Liver (tissue), 9 donors: Measurements from ENCODE around the gene ARHGEF7. TPM values are rescaled to one million over a fixed set of nuclear protein-coding genes. Genes with fewer than 3 reads are reported as not detected.

Source experiments
- DNase-seq: peaks from one replicate; pipeline ENCODE4 v3.0.0-alpha.2; 2017; ENCODE audit warnings: low spot score
- H3K27ac ChIP-seq, 2 donors: one replicate each; pipeline ENCODE4 v1.7.0; 2013; ENCODE audit warnings: inconsistent platforms in 2 of 2, low read length in 2 of 2, control low read depth in 1 of 2, low read depth in 1 of 2, mild to moderate bottlenecking in 1 of 2
- H3K27me3 ChIP-seq, 4 donors: one replicate each; pipeline versions ENCODE4 v1.6.1 to v1.7.0; 2013; ENCODE audit warnings: low read length in 3 of 4, inconsistent platforms in 1 of 4, mild to moderate bottlenecking in 1 of 4, moderate library complexity in 1 of 4; ENCODE audit not compliant: control insufficient read depth in 4 of 4, insufficient read depth in 4 of 4
- H3K36me3 ChIP-seq, 4 donors: one replicate each; pipeline versions ENCODE4 v1.6.1 to v1.7.0; 2013; ENCODE audit warnings: low read length in 3 of 4, mild to moderate bottlenecking in 3 of 4, low read depth in 1 of 4, moderate library complexity in 1 of 4; ENCODE audit not compliant: control insufficient read depth in 4 of 4, insufficient read depth in 3 of 4
- H3K4me1 ChIP-seq, 4 donors: one replicate each; pipeline versions ENCODE4 v1.6.1 to v1.7.0; 2013; ENCODE audit warnings: low read length in 3 of 4, mild to moderate bottlenecking in 3 of 4, moderate library complexity in 1 of 4; ENCODE audit not compliant: control insufficient read depth in 4 of 4, insufficient read depth in 4 of 4
- H3K4me3 ChIP-seq, 3 donors: one replicate each; pipeline versions ENCODE4 v1.6.1 to v1.7.0; 2013; ENCODE audit warnings: low read length in 3 of 3, control low read depth in 1 of 3, low read depth in 1 of 3, mild to moderate bottlenecking in 1 of 3
- H3K9ac ChIP-seq, 2 donors: one replicate each; pipeline ENCODE4 v1.7.0; 2013; ENCODE audit warnings: low read length in 2 of 2, mild to moderate bottlenecking in 2 of 2, moderate library complexity in 2 of 2, control low read depth in 1 of 2, low read depth in 1 of 2
- H3K9me3 ChIP-seq, 4 donors: one replicate each; pipeline versions ENCODE4 v1.6.1 to v1.7.0; 2013; ENCODE audit warnings: low read length in 3 of 4; ENCODE audit not compliant: control insufficient read depth in 4 of 4
- ATF3 ChIP-seq: IDR thresholded peaks from 2 replicates; pipeline ENCODE4 v1.6.1; 2016; ENCODE audit warnings: antibody characterized with exemption
- EGR1 ChIP-seq, 2 donors: IDR thresholded peaks; 2 replicates each; pipeline ENCODE4 v1.6.1; 2016 to 2018; ENCODE audit warnings: antibody characterized with exemption in 2 of 2, low read depth in 2 of 2
- FOXA1 ChIP-seq: IDR thresholded peaks from 2 replicates; pipeline ENCODE4 v1.6.1; 2016; ENCODE audit warnings: antibody characterized with exemption
- FOXA2 ChIP-seq: IDR thresholded peaks from 2 replicates; pipeline ENCODE4 v1.6.1; 2016; ENCODE audit warnings: antibody characterized with exemption
- GABPA ChIP-seq, 2 donors: IDR thresholded peaks in 1 of 2; conservative IDR thresholded peaks in 1 of 2; 2 replicates each; pipeline ENCODE4 v1.6.1; 2016; ENCODE audit warnings: antibody characterized with exemption in 2 of 2, mild to moderate bottlenecking in 1 of 2, moderate library complexity in 1 of 2
- HNF4A ChIP-seq, 2 donors: conservative IDR thresholded peaks; 2 replicates each; pipeline ENCODE4 v1.6.1; 2016; ENCODE audit warnings: antibody characterized with exemption in 2 of 2, mild to moderate bottlenecking in 2 of 2
- HNF4G ChIP-seq: IDR thresholded peaks from 2 replicates; pipeline ENCODE4 v1.6.1; 2016; ENCODE audit warnings: antibody characterized with exemption
- JUND ChIP-seq, 2 donors: IDR thresholded peaks; 2 replicates each; pipeline ENCODE4 v1.6.1; 2016; ENCODE audit warnings: antibody characterized with exemption in 2 of 2
- NR2F2 ChIP-seq: IDR thresholded peaks from 2 replicates; pipeline ENCODE4 v1.6.1; 2016; ENCODE audit warnings: antibody characterized with exemption
- RAD21 ChIP-seq, 2 donors: IDR thresholded peaks; 2 replicates each; pipeline ENCODE4 v1.6.1; 2016; ENCODE audit warnings: antibody characterized with exemption in 2 of 2, mild to moderate bottlenecking in 2 of 2
- REST ChIP-seq: IDR thresholded peaks from 2 replicates; pipeline ENCODE4 v1.6.1; 2016; ENCODE audit warnings: antibody characterized with exemption, mild to moderate bottlenecking
- RXRA ChIP-seq, 2 donors: IDR thresholded peaks; 2 replicates each; pipeline ENCODE4 v1.6.1; 2017 to 2018; ENCODE audit warnings: antibody characterized with exemption in 2 of 2, mild to moderate bottlenecking in 1 of 2
- SP1 ChIP-seq: IDR thresholded peaks from 2 replicates; pipeline ENCODE4 v1.6.1; 2018; ENCODE audit warnings: antibody characterized with exemption, mild to moderate bottlenecking
- TAF1 ChIP-seq: conservative IDR thresholded peaks from 2 replicates; pipeline ENCODE4 v1.6.1; 2016; ENCODE audit warnings: antibody characterized with exemption, mild to moderate bottlenecking
- YY1 ChIP-seq: IDR thresholded peaks from 2 replicates; pipeline ENCODE4 v1.6.1; 2016; ENCODE audit warnings: antibody characterized with exemption, mild to moderate bottlenecking
- ZBTB33 ChIP-seq: IDR thresholded peaks from 2 replicates; pipeline ENCODE4 v1.6.1; 2016; ENCODE audit warnings: antibody characterized with exemption
- WGBS: extraction: QIAGEN DNeasy Blood & Tissue Kit; methylation state at CpG from one replicate; pipeline ENCODE4 v1.1.7; 2013; 5-methylcytosine and 5-hydroxymethylcytosine counted together
- polyA plus RNA-seq, 2 donors: library from polyadenylated mRNA; stranded (reverse) in 1 of 2; unstranded in 1 of 2; fragments of 200-250 nt in 1 of 2; fragments of >200 nt in 1 of 2; fragmentation: Nextera tagmentation in 1 of 2; extraction: Ambion mirVana in 1 of 2; gene quantifications; one replicate each; pipeline versions ENCODE4 v1.2.1 to v1.2.3, GENCODE V29; 2013 to 2015
- total RNA-seq, 2 donors: library from RNA; depleted of rRNA; stranded (reverse); fragments of >200 nt; gene quantifications; one replicate each; pipeline ENCODE4 v1.2.3, GENCODE V29; 2014
- TF ChIP-seq, protein P1 (sequence below): fragments of 150-350 bp; IDR thresholded peaks from 2 replicates; pipeline ENCODE4 v1.5.1; 2017; ENCODE audit warnings: improper control_type of control experiment, low read depth, low read length; ENCODE audit not compliant: missing input control
- TF ChIP-seq, protein P2 (sequence below): IDR thresholded peaks from 2 replicates; pipeline ENCODE4 v1.6.1; 2016; ENCODE audit warnings: antibody characterized with exemption
- donor health status: healthy.
- donor health status: healthy.
- donor health status: healthy.
- donor health status: healthy.
- donor health status: healthy.

ARHGEF7 gene
- total and polyA plus RNA-seq, 4 donors: 10.3 to 37.5 (median 20.1) TPM

DNA sequence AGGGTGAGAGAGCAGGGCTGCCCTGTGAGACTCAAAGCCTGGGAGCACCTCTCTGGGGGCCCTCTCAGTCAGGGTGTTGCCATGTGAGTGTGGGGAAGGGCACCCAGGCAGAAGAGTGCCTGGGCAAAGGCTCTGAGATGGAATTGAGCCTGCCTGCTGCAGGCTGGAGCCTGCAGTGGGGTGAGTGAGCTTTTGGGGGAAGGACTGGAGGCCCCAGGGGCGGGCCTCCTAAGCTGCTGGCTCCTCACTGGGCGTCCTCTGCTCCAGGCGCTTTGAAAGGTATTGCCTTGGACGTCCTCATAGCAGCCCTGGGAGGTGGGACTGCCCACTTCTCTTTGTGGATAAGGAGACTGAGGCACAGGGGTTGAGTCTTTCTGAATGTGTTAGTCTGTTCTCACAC lies 60.3 kb downstream of the ARHGEF7 start:
- H3K27me3 ChIP-seq: no peaks in the 10 kb centered on the region
- peaks cover 0 to 5% (median 0%) of the 10 kb centered on the region in 4 donors for H3K4me1 ChIP-seq
- no peak overlapping the region for H3K9ac ChIP-seq
- WGBS: 97% methylated on average over 4 of the region's 4 CpGs
- DNase-seq: no peak
- no peaks in the 10 kb centered on the region for H3K9me3 ChIP-seq
- peaks cover 0 to 6% (median 2%) of the 10 kb centered on the region in 4 donors for H3K36me3 ChIP-seq
- no peak overlapping the region for H3K27ac ChIP-seq
- no peak overlapping the region for H3K4me3 ChIP-seq
- TF ChIP-seq RXRA (IDR thresholded peaks at IDR 0.05): no peak
- no peak for TF ChIP-seq YY1
- TF ChIP-seq JUND (IDR thresholded peaks at IDR 0.05): no peak
- TF ChIP-seq HNF4A (conservative IDR thresholded peaks at IDR 0.05): no peak
- TF ChIP-seq RAD21 (IDR thresholded peaks at IDR 0.05): no peak
- TF ChIP-seq ATF3: no peak
- TF ChIP-seq HNF4G: no peak
- TF ChIP-seq TAF1: no peak
- TF ChIP-seq, protein P1, sequence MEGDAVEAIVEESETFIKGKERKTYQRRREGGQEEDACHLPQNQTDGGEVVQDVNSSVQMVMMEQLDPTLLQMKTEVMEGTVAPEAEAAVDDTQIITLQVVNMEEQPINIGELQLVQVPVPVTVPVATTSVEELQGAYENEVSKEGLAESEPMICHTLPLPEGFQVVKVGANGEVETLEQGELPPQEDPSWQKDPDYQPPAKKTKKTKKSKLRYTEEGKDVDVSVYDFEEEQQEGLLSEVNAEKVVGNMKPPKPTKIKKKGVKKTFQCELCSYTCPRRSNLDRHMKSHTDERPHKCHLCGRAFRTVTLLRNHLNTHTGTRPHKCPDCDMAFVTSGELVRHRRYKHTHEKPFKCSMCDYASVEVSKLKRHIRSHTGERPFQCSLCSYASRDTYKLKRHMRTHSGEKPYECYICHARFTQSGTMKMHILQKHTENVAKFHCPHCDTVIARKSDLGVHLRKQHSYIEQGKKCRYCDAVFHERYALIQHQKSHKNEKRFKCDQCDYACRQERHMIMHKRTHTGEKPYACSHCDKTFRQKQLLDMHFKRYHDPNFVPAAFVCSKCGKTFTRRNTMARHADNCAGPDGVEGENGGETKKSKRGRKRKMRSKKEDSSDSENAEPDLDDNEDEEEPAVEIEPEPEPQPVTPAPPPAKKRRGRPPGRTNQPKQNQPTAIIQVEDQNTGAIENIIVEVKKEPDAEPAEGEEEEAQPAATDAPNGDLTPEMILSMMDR: no peak
- no peak for TF ChIP-seq REST
- no peak for TF ChIP-seq SP1
- TF ChIP-seq NR2F2: no peak
- TF ChIP-seq, protein P2, sequence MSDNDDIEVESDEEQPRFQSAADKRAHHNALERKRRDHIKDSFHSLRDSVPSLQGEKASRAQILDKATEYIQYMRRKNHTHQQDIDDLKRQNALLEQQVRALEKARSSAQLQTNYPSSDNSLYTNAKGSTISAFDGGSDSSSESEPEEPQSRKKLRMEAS: no peak
- no peak for TF ChIP-seq FOXA1
- TF ChIP-seq FOXA2: no peak
- no peak for TF ChIP-seq EGR1 (IDR thresholded peaks at IDR 0.05; ENCODE audit: low read depth in 2 of 2)
- TF ChIP-seq GABPA (IDR thresholded peaks at IDR 0.05 in 1 of 2, conservative IDR thresholded peaks at IDR 0.05 in 1 of 2): no peak
- no peak for TF ChIP-seq ZBTB33
